Skeletal muscle tissue (tissue), 4 donors: ENCODE data around the gene KRTAP5-4. TPM values are rescaled to one million over a fixed set of nuclear protein-coding genes. Genes with fewer than 3 reads are reported as not detected.
"Not testable (repeated sequence)": the region's sequence is repeated elsewhere in the genome, so short reads cannot be mapped to it uniquely, and the experiment has no call there.

ENCODE experiments used
- H3K27ac ChIP-seq: one replicate; pipeline ENCODE4 v1.7.0; 2013; ENCODE audit warnings: mild to moderate bottlenecking, low read depth, low read length, inconsistent platforms
- H3K27me3 ChIP-seq, 3 donors: one replicate each; pipeline ENCODE4 v1.7.0; 2013; ENCODE audit warnings: low read length in 3 of 3; ENCODE audit not compliant: control insufficient read depth in 3 of 3, insufficient read depth in 3 of 3
- H3K36me3 ChIP-seq, 3 donors: one replicate each; pipeline ENCODE4 v1.7.0; 2013; ENCODE audit warnings: low read length in 3 of 3; ENCODE audit not compliant: control insufficient read depth in 3 of 3, insufficient read depth in 3 of 3
- H3K4me1 ChIP-seq, 3 donors: one replicate each; pipeline ENCODE4 v1.7.0; 2013; ENCODE audit warnings: low read length in 3 of 3, mild to moderate bottlenecking in 3 of 3; ENCODE audit not compliant: control insufficient read depth in 3 of 3, insufficient read depth in 3 of 3
- H3K4me3 ChIP-seq, 3 donors: one replicate each; pipeline ENCODE4 v1.7.0; 2013; ENCODE audit warnings: low read length in 3 of 3
- H3K9ac ChIP-seq, 3 donors: one replicate each; pipeline ENCODE4 v1.7.0; 2013; ENCODE audit warnings: low read length in 3 of 3, mild to moderate bottlenecking in 3 of 3, moderate library complexity in 2 of 3, low read depth in 1 of 3
- H3K9me3 ChIP-seq, 3 donors: one replicate each; pipeline ENCODE4 v1.7.0; 2013; ENCODE audit warnings: low read length in 3 of 3; ENCODE audit not compliant: control insufficient read depth in 3 of 3
- total RNA-seq: library from RNA; depleted of rRNA; stranded (reverse); fragments of >200 nt; gene quantifications from one replicate; pipeline ENCODE4 v1.2.3, GENCODE V29; 2014
- donor health status: Osteomylitis.

Gene KRTAP5-4, protein sequence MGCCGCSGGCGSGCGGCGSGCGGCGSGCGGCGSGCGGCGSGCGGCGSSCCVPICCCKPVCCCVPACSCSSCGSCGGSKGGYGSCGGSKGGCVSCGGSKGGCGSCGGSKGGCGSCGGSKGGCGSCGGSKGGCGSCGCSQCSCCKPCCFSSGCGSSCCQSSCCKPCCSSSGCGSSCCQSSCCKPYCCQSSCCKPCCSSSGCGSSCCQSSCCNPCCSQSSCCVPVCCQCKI
- total RNA-seq = not detected

DNA sequence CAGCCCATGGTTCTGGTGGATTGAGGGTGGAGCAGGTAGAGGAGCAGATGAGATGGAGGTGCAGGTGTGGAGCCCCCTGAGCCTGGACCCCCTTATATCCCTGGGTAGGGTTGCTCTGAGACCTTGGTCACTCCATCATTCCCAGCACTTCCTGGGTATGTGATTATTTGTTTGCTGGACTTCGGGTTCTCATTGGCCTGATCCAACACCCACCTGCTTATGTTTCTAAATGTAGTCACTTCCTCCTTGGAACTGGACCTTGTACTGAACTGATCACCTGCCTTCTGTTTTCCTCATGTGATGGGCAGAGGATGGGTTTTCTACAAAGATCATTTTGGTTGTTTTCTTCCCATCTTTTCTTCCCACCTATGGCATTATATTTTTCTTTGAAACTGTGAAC is at the start of gene KRTAP5-4:
Gene KRTAP5-4 (minus strand): TSS at position 53 of the 400 bp plus-strand sequence. CDS start 45 bp downstream, at position 8.
- Histone ChIP-seq H3K9me3 (no peaks in the 10 kb centered on the region), H3K27ac (no peak within 1 kb of the TSS), H3K9ac (no peak within 1 kb of the TSS), H3K27me3 (peaks cover 5 to 21% (median 9%) of the 10 kb centered on the region in 3 donors), H3K4me3 (no peak within 1 kb of the TSS), H3K4me1 (no peaks in the 10 kb centered on the region), H3K36me3 (no peaks in the 10 kb centered on the region)

DNA sequence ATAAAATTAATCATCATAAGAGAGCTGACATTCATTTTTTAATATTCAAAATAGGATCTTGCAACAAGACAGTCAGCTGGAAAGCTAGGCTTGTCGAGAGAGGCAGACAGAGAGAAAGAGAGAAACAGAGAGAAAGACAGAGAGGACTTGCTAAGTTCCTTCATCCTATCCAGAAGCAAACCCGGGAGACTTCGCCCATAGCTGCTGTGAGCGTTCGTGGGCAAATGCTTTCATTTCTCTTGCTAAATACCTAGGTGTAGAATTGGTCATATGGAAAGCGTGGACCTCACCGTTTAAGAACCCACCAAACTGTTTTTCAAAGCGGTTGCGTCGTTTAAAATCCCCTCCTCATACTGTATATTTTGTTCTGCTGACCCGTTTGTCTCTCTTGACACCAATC is 49.7 kb upstream of the KRTAP5-4 start:
- no peak overlapping the region for H3K27ac ChIP-seq
- peaks cover 45 to 65% (median 58%) of the 10 kb centered on the region in 3 donors for H3K27me3 ChIP-seq
- no peak overlapping the region for H3K4me3 ChIP-seq
- H3K9ac ChIP-seq = no peak overlapping the region
- no peaks in the 10 kb centered on the region for H3K9me3 ChIP-seq
- H3K4me1 ChIP-seq = no peaks in the 10 kb centered on the region
- H3K36me3 ChIP-seq = no peaks in the 10 kb centered on the region

DNA sequence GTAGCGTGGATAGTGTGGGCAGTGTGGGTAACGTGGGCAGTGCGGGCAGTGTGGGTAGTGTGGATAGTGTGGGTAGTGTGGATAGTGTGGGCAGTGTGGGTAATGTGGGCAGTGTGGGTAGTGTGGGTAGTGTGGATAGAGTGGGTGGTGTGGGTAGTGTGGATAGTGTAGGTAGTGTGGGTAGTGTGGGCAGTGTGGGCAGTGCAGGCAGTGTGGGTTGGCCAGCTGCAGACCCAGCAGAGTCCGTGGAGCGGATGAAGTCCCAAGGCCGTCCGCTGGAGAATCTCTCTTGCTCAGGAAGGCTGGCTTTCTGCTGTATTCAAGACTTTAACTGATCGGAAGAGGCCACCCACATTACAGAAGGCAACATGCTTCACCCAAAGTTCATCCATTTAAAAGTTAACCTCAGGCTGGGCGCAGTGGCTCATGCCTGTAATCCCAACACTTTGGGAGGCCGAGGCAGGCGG is 49.0 kb upstream of the KRTAP5-4 start:
- no peak overlapping the region for H3K4me3 ChIP-seq
- peaks cover 41 to 62% (median 56%) of the 10 kb centered on the region in 3 donors for H3K27me3 ChIP-seq
- no peak overlapping the region for H3K27ac ChIP-seq
- H3K36me3 ChIP-seq = no peaks in the 10 kb centered on the region
- H3K9ac ChIP-seq = no peak overlapping the region
- no peaks in the 10 kb centered on the region for H3K4me1 ChIP-seq
- no peaks in the 10 kb centered on the region for H3K9me3 ChIP-seq

DNA sequence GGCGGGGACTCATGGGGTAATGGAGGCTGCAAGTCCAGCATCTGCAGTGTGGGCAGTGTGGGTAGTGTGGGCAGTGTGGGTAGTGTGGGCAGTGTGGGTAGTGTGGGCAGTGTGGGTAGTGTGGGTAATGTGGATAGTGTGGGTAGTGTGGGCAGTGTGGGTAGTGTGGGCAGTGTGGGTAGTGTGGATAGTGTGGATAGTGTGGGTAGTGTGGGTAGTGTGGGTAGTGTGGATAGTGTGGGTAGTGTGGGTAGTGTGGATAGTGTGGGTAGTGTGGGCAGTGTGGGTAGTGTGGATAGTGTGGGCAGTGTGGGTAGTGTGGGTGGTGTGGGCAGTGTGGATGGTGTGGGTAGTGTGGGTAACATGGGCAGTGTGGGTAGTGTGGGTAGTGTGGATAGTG is 48.5 kb upstream of the KRTAP5-4 start:
- H3K36me3 ChIP-seq, H3K9me3 ChIP-seq, H3K4me3 ChIP-seq, H3K27ac ChIP-seq, H3K4me1 ChIP-seq, H3K9ac ChIP-seq: not testable (repeated sequence)
- peaks cover 41 to 57% (median 52%) of the 10 kb centered on the region in 3 donors for H3K27me3 ChIP-seq

DNA sequence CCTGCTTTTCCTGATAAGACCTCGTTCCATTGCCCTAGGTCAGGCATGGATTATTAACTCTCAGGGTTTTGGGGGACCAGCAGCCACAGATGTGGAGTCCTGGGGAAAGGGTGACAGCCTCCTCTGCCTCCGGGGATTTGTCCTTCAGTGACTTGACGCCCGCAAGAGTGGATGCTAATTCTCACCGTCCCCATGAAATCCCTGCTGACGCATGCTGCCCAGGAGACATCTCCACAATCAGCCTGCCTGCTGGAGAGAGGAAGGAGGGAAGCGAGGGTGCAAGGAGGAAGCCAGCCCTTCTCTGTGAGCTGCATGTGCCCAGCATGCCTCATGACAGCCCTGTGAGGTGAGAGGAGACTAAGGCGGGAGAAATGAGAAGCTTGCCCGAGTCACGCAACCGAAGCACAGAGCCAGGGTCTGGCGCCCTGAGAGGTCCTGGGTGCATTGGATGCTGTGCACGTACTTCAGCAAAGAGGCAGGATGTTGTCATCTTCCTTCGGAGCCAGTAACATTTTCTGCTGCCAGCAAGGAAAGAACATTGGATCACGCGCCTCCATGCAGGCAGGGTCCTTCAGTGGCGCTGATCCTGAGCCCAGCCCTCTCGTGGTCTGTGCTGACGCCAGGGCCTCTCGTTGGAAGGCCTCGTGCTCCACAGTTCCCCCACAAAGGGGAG is 47.7 kb upstream of the KRTAP5-4 start:
- Histone ChIP-seq H3K27ac (no peak overlapping the region), H3K4me3 (no peak overlapping the region), H3K27me3 (peaks cover 37 to 51% (median 44%) of the 10 kb centered on the region in 3 donors), H3K9me3 (no peaks in the 10 kb centered on the region), H3K36me3 (no peaks in the 10 kb centered on the region), H3K4me1 (no peaks in the 10 kb centered on the region), H3K9ac (no peak overlapping the region)

DNA sequence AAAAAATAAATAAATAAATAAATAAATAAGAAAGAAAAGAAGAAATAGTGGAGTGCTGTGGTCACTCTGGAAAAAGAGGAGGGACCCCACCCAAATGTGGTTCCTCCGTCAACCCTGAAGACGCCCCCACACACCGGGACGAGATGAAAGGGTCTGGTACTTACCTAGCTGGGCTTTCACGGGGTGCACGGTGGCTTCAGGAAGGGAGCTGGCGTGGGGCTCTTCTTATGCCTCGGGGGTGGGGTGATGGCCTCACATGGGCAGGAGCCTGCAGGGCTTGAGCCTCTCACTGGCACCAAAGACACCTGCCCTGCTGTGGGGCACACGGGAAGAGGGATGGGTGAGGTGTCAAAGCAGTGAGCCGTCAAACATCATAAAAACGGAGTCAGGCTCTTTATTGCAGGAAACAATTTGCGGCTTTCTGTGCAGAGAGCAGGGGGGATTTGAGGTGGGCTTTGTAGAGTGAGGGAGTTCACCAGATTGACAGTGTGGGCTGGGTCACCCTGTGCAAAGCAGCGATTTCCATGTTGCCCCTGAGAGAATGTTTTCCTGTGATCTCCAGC is 47.1 kb upstream of the KRTAP5-4 start:
- Histone ChIP-seq H3K27me3 (peaks cover 30 to 45% (median 39%) of the 10 kb centered on the region in 3 donors), H3K9ac (no peak overlapping the region), H3K4me3 (no peak overlapping the region), H3K9me3 (no peaks in the 10 kb centered on the region), H3K36me3 (no peaks in the 10 kb centered on the region), H3K27ac (no peak overlapping the region), H3K4me1 (no peaks in the 10 kb centered on the region)

DNA sequence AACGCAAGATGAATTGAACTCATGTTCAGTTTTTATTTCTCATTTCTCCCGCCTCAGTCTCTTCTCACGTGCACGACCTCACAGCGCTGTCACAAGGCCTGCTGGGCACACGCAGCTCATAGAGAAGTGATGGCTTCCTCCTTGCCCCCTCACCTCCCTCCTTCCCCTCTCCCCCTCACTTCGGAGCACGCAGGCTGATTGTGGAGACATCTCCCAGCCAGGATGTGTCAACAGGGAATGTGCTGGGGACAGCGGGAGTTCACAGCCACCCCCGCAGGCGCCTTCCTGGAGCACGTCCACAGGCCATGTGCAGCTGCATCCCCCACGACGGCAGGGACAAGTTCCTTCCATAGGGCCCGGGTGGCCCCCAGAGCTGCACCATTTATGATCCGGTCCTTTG is 46.0 kb upstream of the KRTAP5-4 start:
- no peak overlapping the region for H3K4me3 ChIP-seq
- H3K4me1 ChIP-seq = no peaks in the 10 kb centered on the region
- no peaks in the 10 kb centered on the region for H3K36me3 ChIP-seq
- no peak overlapping the region for H3K27ac ChIP-seq
- no peaks in the 10 kb centered on the region for H3K9me3 ChIP-seq
- no peak overlapping the region for H3K9ac ChIP-seq
- peaks cover 26 to 43% (median 32%) of the 10 kb centered on the region in 3 donors for H3K27me3 ChIP-seq

DNA sequence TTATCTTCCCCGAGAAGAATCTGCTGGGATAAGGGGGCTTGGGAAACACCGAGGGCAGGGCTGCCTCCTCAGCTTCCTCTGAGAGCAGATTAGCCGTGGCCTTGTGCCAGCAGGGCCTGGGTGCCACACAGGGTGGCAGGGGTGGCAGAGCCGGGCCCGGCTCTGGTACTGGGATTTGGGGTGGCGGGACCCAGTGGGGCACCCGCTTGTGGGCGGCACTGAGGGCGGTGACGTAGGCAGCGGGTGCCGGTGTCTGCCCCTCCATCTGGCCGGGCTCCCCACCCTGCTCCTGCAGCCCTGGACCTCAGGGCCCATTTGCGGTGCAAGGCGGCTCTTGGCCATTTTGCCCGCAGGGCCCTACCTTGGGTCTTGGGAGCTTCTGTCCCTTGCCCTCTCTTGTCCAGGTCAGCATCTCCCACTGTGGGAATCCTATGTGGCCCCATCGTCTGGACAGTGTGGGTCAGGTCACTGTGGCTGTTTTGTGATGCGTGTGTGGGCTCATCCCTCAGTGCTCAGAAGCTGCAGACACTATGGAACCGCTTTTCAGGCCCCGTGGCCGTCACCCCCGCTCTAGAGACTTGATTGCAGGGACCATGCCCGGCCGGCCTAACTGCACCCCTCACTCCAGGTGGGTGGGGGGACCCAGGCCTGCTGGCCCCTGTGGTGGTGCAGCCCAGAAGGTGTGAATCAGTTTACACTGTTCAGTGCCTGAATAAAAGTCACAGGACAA is 45.3 kb upstream of the KRTAP5-4 start:
- Histone ChIP-seq H3K27me3 (peaks cover 26 to 38% (median 28%) of the 10 kb centered on the region in 3 donors), H3K9me3 (no peaks in the 10 kb centered on the region), H3K36me3 (no peaks in the 10 kb centered on the region), H3K4me3 (no peak overlapping the region), H3K9ac (no peak overlapping the region), H3K27ac (no peak overlapping the region), H3K4me1 (no peaks in the 10 kb centered on the region)

DNA sequence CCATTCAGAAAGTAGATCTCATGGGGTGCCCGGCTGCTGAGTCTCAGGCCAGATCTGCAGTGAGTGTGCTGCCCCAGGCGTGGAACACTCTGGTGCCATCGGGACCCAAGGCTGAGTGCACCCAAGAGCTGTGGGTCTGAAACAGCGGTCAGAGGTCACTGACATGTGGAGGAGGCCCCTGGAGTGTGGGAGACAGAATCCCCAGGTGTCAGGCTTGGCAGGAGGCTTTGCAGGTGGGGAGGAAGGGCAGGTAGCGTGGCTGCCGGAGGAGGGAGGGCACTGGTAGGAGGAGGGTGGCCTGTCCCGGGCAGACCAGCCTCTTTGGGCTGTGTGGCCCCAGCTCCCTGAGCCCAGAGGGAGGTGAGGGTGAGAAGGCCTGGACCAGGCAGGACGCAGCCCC is 43.4 kb upstream of the KRTAP5-4 start:
- Histone ChIP-seq H3K27ac (no peak overlapping the region), H3K9me3 (no peaks in the 10 kb centered on the region), H3K4me1 (no peaks in the 10 kb centered on the region), H3K36me3 (no peaks in the 10 kb centered on the region), H3K27me3 (peaks cover 21 to 34% (median 25%) of the 10 kb centered on the region in 3 donors), H3K4me3 (no peak overlapping the region), H3K9ac (no peak overlapping the region)
